Measurements from ENCODE around the gene RHOBTB3. TPM values are rescaled to one million over a fixed set of nuclear protein-coding genes. Genes with fewer than 3 reads are reported as not detected.
A peak's percentile ranks its signal among the peaks of the same experiment; 100 is the strongest.
"Not testable (repeated sequence)": the region's sequence is repeated elsewhere in the genome, so short reads cannot be mapped to it uniquely, and the experiment has no call there.

The RHOBTB3 gene
- total RNA-seq, 1 donor from 2014 or later = 22.8 TPM

DNA sequence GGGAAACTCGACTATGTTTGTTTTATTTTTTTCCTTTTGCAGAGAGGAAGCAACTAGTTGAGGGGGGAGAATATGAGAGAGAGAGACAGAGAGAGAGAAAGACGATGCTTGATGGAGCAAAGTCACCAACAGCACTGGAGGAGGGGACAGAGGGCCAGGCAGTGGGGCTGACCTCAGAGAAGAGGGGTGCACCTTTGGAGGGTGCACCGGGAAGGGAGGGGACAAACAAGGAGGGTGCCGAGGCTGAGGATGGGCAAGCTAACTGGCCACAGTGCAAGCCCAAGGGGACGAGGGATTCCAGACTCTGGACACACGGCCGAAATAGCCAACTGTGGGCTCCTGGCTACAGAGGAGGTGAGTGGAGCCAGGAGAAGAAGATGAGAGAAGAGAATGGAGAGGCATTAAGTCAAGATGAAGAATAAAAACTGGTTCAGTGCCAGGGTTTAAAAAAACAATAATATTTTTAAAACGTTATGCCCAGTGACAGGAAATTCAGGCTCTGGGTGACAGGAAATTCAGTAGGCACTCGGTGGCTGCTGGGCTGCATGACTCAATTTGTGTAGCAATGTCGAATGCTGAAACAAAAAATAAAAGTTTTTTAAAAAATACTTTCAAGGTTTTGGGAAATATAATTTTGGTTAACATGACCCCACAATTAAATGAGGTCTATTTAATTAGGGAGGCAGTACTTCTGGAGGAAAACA, 104.7 kb downstream of the RHOBTB3 start:
- peaks cover 4% of the 10 kb centered on the region for H3K36me3 Mint-ChIP-seq (ENCODE audit: low read depth, unreplicated experiment)
- H3K9me3 Mint-ChIP-seq (ENCODE audit: unreplicated experiment) = no peaks in the 10 kb centered on the region
- no peak for DNase-seq (ENCODE audit: low spot score)
- TF ChIP-seq, protein P1, sequence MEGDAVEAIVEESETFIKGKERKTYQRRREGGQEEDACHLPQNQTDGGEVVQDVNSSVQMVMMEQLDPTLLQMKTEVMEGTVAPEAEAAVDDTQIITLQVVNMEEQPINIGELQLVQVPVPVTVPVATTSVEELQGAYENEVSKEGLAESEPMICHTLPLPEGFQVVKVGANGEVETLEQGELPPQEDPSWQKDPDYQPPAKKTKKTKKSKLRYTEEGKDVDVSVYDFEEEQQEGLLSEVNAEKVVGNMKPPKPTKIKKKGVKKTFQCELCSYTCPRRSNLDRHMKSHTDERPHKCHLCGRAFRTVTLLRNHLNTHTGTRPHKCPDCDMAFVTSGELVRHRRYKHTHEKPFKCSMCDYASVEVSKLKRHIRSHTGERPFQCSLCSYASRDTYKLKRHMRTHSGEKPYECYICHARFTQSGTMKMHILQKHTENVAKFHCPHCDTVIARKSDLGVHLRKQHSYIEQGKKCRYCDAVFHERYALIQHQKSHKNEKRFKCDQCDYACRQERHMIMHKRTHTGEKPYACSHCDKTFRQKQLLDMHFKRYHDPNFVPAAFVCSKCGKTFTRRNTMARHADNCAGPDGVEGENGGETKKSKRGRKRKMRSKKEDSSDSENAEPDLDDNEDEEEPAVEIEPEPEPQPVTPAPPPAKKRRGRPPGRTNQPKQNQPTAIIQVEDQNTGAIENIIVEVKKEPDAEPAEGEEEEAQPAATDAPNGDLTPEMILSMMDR (IDR thresholded peaks at IDR 0.05; ENCODE audit: unreplicated experiment) = no peak
- H3K27me3 Mint-ChIP-seq (ENCODE audit: unreplicated experiment) = peaks cover 3% of the 10 kb centered on the region
- H3K4me3 Mint-ChIP-seq (ENCODE audit: unreplicated experiment) = no peak overlapping the region
- peaks cover 8% of the 10 kb centered on the region for H3K4me1 Mint-ChIP-seq (ENCODE audit: unreplicated experiment)
- H3K27ac Mint-ChIP-seq (ENCODE audit: unreplicated experiment) = peak overlapping the region; percentile 62

GRCh38 chr5:95836544-95836943, 105.4 kb downstream of the RHOBTB3 start:
- TF ChIP-seq, protein P1 (IDR thresholded peaks at IDR 0.05; ENCODE audit: unreplicated experiment) = no peak
- peaks cover 4% of the 10 kb centered on the region for H3K36me3 Mint-ChIP-seq (ENCODE audit: low read depth, unreplicated experiment)
- H3K27ac Mint-ChIP-seq (ENCODE audit: unreplicated experiment) = no peak overlapping the region
- H3K4me1 Mint-ChIP-seq (ENCODE audit: unreplicated experiment) = peaks cover 8% of the 10 kb centered on the region
- H3K27me3 Mint-ChIP-seq (ENCODE audit: unreplicated experiment) = peaks cover 3% of the 10 kb centered on the region
- no peak overlapping the region for H3K4me3 Mint-ChIP-seq (ENCODE audit: unreplicated experiment)
- DNase-seq (ENCODE audit: low spot score) = no peak
- H3K9me3 Mint-ChIP-seq (ENCODE audit: unreplicated experiment) = no peaks in the 10 kb centered on the region

DNA sequence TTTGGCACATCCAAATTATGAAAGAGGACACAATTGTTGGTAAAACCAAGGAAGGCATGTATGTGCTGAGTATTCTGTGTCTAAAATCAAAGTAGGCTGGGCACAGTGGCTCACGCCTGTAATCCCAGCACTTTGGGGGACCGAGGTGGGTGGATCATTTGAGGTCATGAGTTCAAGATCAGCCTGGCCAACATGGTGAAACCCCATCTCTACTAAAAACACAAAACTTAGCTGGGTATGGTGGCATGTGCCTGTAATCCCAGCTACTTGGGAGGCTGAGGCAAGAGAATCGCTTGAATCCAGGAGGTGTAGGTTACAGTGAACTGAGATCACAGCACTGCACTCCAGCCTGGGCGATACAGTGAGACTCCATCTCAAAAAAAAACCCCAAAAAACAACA, 105.8 kb downstream of the RHOBTB3 start:
- not testable (repeated sequence) for H3K36me3 Mint-ChIP-seq (ENCODE audit: low read depth, unreplicated experiment); H3K27ac Mint-ChIP-seq (ENCODE audit: unreplicated experiment); H3K4me3 Mint-ChIP-seq (ENCODE audit: unreplicated experiment); H3K9me3 Mint-ChIP-seq (ENCODE audit: unreplicated experiment); H3K4me1 Mint-ChIP-seq (ENCODE audit: unreplicated experiment); DNase-seq (ENCODE audit: low spot score); H3K27me3 Mint-ChIP-seq (ENCODE audit: unreplicated experiment)

GRCh38 chr5:95837492-95837891, 106.4 kb downstream of the RHOBTB3 start:
- H3K9me3 Mint-ChIP-seq (ENCODE audit: unreplicated experiment) = no peaks in the 10 kb centered on the region
- TF ChIP-seq, protein P1 (IDR thresholded peaks at IDR 0.05; ENCODE audit: unreplicated experiment) = no peak
- H3K4me1 Mint-ChIP-seq (ENCODE audit: unreplicated experiment) = peaks cover 8% of the 10 kb centered on the region
- peaks cover 3% of the 10 kb centered on the region for H3K27me3 Mint-ChIP-seq (ENCODE audit: unreplicated experiment)
- no peak overlapping the region for H3K4me3 Mint-ChIP-seq (ENCODE audit: unreplicated experiment)
- no peak for DNase-seq (ENCODE audit: low spot score)
- no peak overlapping the region for H3K27ac Mint-ChIP-seq (ENCODE audit: unreplicated experiment)
- peaks cover 4% of the 10 kb centered on the region for H3K36me3 Mint-ChIP-seq (ENCODE audit: low read depth, unreplicated experiment)

- Mint-ChIP-seq H3K4me3 (ENCODE audit: unreplicated experiment) (no peak overlapping the region), H3K36me3 (ENCODE audit: low read depth, unreplicated experiment) (peaks cover 4% of the 10 kb centered on the region), H3K27ac (ENCODE audit: unreplicated experiment) (no peak overlapping the region), H3K4me1 (ENCODE audit: unreplicated experiment) (peaks cover 13% of the 10 kb centered on the region), H3K9me3 (ENCODE audit: unreplicated experiment) (no peaks in the 10 kb centered on the region), H3K27me3 (ENCODE audit: unreplicated experiment) (peaks cover 3% of the 10 kb centered on the region)
- TF ChIP-seq, protein P1 (IDR thresholded peaks at IDR 0.05; ENCODE audit: unreplicated experiment) = no peak
- DNase-seq (ENCODE audit: low spot score) = no peak
Observed at GRCh38 chr5:95838001-95838520, 106.9 kb downstream of the RHOBTB3 start.

All from endothelial cell (in vitro differentiated cells).